HG03135 (cell line): ENCODE data around the gene RAB8B.

ENCODE experiments used
- ATAC-seq: cut with Tn5 transposase; IDR thresholded peaks from one replicate; pipeline ENCODE4 v1.9.1; 2021; ENCODE audit warnings: mild to moderate bottlenecking, moderate library complexity; ENCODE audit not compliant: unreplicated experiment

RAB8B gene

DNA sequence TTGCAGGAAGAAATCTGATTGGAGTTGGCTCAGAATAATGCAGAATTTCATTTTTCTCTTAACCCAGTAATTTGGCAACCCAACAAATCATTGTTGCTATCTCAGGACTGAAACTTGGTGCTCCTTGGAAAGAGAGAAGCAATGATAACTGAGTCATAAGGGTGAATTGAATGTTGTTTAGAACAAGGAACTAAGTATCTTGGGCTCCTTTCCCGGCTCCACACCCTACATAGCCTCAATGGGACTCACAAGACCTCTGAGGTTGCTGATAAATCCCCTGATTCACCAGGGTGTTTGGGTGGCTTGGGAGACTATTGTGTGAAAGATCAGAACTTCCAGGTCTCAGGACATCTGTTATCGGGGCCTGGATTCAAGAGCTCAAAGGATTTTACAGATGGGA, 7.8 kb upstream of the RAB8B start:
- ATAC-seq: no peak

DNA sequence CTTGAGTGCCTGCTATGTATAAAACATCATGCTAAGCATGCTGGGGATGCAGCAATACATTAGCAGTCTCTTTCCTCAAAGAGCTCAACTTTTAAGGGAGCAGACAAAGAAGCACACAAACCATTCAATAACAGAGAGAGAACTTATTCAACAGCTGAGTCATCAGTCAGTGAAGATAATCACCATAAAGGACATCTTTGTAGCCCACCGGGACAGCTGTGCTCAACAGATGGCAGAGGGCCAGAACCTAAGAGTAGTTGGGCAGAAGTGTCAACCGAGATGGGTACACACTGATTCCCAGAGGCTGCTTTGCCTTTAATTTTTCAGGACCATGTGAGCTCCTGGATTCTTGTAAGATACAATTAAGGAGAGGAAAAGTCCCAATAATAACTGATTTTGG, 4.2 kb upstream of the RAB8B start:
- ATAC-seq: no peak

DNA sequence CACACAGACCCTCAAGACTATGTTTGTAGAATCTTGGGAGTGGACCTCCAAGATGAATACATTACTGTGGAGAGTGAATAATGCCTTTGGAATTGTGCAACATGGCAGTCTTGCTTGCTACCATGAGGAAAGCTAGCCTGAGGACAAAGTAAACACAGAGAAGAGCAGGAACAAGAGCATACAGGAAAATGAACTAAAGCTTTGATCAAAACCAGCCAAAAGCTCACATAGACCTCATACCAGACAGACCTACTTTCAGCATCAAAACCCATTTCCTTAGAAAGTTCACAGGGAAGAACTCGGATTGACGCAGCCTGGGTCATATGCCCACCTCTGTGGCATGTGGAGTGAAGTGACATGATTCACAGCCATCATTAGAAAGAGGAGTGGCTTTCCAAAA, 3.3 kb upstream of the RAB8B start:
- ATAC-seq: no peak

DNA sequence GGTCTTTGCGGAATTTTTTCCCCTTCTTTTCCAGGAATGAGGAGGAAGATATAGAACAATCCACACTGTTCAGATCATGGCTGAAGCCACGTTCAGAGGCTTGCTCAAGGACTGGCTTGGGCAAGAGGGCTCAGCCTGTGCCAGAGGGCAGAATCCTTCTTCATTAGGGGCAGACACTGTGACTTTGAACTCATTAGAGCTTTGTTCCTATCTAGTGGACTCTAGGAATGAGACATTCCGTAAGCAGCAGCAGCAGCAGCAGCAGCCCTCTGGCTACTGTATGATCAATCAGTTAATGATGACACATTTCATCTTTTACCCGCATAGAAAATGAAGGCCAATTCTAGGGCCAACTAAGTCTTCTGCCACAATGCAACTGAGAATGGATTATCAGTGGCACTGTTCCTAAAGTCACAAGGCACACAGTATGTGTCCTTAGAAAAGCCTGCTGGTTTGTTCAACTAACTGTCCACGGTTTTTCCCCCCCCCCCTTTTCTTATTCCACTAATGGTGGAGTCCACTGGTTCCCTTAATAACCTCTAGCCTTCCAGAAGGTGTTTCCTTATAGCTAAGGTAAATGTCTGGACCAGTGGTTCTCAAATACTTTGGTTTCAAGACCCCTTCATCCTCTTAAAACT, 1.7 kb upstream of the RAB8B start:
- ATAC-seq: no peak

DNA sequence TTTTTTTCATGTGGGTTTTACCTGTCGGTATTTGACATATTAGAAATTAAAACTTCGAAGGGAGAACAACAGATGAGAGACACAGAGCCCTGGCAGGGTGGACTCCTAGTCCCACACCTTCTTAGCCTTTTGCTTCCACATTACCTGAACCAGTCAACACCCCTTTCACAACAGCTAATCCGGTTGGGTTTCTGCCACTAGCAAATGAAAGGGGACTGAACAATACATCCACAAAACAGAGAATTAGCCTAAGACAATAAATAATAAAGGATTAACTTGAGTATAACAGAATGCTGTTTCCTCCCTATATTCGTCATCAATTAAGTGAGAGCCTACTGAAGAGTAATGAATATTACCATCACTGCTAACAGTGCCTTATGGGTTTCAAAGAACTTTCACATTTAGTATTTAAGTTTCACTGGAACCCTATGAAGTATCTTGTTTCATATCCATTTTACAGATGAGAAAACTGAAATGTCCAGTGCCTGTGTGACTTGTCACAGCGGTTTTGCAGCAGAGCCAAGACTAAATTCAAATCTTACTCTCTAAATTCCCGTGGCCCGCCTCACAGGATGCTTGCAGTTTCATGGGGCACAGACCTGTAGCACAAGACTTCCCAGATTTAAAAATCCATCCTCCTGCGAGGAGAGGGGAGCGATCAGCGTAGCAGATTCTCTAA, 1.0 kb upstream of the RAB8B start:
- ATAC-seq: no peak

DNA sequence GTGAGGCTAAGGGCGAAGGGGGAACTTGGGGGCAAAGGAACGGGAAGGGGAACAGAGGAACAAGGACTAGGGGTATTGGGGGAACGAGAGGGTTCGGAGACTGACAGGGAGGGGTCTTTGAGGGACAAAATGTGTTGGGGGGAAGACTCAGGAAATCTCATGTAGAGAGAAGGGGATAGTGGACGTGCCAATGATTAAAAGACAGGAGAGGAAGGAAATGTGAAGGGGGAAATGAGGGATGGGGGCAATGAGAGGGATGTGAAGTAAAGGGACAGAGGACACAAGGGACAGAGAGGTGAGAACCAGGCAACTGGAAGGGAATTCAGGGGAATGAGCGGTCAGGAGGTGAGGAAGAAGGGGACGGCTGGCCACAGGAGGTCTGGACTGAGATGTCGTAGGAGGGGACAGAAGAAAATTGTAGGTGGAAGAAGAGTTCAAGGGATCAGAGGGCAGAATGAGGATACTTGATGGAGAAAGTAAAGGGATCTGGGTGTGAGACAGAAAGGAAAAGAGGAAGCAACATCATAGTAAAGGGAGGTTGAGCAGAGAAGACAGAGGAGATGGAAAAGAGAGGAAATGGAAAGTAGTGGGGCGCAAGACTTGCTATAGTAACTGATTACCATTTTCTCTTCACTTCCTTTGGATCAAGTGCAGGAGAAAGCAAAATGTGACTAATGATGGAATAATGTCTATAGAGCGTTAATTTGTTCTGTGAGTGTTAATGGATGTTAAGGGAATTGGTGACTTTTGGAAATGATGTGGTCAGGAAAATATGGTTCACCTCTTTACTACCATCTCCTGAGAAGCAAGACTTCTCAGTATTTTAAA, 749 bp downstream of the RAB8B start:
- ATAC-seq: no peak

DNA sequence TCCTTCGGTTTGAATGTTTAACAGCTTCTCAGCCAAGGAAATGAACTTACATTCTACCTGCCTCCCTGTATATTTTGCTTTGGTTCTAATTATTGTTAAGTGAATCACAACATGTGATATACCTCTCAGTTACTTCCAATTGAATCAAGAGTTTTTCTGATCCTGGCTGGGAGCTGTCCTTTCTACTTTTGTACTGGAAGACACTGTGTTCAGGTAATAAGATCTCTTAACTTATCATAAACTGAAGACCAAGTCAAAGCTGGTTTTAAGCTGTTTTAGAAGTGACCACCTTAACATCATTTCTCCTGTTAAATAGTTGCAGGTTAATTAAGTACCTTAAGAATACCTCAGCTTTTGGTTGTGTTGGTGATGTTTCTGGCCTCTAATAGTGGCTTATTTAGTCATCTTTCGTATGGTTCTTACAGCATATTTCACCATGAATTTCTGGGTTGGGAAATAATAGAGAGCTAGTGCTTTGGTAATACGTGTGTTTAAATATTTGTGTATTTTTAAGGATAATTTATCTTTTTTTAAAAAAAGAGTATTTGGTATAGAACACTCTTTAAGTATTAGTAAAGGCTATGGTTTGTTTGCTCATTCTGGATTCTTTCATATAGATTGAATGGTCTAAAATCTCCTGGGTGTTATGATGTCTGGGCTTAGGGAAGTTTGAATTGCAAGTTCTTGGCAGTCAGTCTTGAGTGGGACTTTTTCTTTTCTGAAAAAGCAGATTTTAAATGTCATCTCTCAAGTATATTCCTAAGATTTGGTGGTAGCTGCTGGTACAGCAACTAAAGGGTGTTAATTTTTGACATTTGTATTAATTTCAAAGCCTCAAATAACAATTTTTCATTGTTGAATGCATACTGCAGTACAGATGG, 1.6 kb downstream of the RAB8B start:
- ATAC-seq: no peak

DNA sequence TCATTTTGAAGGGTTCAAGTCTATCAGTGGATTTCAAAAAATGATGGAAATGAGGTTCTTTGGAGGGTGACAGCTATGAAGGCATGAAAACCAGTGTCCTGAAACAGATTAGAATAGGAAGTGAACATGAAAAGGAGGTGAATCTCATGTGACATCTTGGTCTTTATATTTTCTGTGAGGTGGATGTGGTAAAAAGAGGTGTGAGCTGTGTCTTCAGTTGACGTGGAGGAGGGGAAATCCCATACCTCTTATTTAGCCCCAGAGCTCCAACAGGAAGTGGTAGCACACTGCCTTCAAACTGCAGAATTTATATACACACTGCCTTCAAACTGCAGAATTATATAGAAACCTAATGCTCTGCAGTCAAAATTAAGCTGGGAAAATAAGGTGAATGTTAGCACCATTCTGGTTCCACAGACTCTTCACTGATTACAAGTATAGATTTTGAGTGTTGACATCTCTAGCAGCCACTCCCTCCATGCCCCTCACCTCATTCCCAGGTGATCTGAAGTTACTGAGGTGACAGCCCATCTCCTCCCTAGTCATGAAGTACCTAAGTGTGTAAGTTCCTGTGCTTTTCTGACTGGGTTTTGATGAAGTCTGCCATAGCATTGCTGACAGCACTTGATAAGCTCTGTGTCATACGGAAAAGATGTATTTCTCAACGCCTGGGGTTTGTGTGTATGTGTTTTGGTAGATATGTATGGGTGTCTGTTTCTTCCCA, 2.7 kb downstream of the RAB8B start:
- ATAC-seq: peak; percentile 37

DNA sequence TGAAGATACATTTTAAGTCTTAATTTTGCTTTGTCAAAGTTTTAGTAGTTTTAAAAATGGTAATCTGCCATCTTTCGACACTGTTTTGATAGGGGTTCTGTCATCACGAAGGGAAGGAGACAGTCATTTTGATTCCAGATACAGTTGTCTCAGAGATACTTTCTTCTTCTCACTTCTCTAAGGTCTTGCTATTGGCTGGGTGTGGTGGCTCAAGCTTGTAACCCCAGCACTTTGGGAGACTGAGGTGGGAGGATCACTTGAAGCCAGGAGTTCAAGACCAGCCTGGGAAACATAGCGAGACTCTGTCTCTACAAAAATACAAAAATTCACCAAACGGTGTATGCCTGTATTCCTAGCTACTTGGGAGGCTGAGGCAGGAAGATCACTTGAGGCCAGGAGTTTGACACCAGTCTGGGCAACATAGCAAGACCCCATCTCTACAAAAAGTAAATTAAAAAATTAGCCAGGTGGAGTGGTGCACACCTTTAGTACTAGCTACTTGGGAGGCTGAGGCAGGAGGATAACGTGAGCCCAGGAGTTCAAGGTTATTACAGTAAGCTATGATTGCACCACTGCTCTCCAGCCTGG, 3.3 kb downstream of the RAB8B start:
- ATAC-seq: no peak

DNA sequence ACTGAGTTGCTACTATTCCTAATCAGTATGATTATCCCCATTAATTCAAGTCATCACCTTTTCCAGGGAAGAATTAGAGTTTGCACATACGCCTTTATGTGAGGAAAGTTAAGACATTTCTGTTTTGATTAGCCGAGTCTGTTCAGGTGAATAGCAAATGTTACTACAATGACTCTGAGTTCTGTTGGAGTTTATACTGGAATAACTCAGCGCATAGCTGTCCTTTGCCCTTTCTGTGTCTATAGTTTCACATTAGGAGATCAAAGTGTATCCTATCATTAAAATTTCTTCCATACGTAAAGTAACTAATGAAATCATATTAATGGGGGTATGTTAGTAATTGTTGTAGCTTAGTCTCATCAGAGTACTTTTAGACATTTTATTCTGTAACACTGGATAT, 4.9 kb downstream of the RAB8B start:
- no peak for ATAC-seq

DNA sequence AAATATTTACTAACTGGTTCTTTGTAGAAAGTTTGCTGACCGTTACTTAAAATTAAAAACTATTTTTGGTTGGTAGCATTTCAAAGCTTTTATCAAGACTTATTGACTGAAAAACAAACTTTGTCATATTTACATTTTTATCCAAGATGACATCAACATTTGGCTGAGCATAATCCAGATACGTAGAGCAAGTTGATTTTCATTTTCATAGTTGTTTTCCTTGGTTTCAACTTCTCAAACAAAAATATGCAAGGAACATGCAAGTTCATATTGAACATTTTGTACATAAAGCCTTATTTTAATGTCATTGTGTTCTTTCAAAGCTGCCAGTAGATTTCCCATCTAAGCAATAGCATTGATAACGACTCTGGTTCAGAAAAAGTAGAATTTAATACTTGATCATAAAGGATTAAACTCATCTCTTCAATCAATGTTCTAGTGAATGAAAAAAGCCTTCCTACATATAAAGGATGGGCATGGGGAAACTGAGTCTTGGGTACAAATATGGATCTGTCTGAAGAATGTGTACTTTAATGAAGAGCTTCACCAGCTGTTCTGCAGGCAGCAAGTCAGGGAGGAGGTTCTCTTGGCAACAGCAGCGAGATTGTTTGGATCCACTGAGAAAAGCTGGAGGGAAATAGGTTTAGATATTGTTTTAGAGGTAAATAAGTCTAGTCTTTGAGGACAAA, 5.6 kb downstream of the RAB8B start:
- no peak for ATAC-seq

DNA sequence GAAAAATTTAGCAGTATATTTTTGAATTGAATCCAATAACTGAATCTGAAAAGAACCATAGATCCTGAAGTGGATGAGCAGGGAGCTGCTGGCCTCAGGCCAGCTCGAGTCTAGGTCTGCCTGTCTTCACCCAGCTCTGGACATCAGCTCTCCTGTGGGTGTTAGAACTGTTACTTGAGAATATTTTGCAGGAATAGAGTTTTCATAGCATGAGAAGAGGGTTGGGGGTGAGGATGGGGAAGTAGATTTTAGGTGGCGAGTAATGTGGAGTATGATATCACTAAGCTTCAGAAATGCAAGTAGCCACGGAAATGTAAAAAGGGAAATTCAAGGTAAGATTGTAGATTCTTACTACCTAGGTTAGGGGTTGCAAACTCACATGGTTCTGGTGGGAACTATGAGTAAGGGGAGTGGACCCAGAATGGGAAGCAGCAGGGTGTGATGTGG, 6.2 kb downstream of the RAB8B start:
- no peak for ATAC-seq

DNA sequence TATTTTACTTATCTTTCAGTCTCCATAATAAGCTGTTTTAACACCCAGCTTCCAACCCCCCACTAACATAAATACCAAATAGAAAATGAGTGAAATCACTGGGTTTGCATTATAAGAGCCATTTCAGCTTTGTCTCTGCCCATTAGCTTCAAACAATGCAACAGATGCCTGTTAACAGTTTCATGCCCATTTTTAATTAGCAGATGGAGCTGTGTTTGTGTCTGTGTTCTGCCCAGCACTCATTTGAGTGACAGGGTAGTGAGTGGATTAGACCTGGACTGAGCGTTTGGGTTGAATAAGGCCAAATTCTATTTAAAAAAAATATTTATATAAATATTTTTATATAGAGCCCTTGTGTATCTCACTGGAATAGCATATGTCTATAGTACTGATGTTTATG, 7.4 kb downstream of the RAB8B start:
- ATAC-seq: no peak

DNA sequence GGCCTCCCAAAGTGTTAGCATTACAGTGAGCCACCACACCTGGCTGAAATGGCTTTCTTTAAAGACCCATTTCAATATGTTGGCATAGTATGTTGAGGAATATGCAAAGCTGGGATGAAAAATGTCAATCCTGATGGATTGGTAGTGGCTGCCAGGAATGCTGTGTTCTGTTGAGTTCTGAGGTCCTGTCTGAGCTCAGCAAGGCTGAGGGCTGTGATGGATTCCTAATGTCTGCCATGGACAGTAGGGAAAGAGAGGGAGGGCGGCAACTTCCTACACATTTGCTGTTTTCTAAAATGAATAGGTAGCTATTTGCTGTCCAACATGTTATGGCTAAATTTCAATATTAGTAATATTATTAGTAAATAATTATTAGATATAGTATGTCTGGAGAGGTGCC, 8.2 kb downstream of the RAB8B start:
- ATAC-seq: no peak

DNA sequence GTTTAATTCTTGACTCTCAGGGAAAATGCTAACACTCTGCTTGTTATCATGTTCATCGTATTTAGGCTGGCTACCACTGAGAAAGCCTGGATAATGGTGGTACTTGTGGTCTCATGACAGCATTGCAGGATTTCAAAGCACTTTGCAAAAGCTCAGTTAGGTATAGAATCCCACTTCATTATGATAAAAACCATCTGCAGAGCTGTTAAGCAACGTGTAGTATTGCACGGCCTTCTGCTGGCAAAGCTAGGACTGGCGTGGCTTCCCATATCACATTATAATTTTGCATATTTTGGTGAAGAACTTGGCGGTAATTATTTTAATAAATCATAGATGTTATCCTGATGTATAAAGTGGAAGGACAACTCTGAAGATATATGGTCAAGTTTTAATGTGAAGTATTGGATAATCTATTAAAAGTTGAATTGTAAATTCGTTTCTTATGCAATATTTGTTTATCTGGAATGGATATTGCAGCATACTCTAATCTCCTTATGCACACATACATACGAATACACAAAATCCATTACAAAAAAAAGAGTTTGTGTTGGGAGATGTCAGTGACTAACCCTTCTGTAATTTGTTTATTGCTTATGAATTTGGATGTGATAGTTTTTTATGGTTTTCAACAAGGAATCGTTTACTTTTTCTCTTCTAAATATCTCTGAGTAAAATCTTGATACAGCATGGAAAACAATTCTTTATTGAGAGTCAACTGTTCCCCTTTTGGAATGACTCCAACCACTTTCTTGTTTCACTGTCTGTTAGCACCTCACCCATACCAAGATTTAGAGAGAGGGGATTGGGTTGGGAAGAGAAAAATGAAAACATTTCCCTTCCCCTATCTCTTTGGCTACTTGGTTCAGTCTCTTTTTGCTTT, 9.2 kb downstream of the RAB8B start:
- ATAC-seq: no peak

DNA sequence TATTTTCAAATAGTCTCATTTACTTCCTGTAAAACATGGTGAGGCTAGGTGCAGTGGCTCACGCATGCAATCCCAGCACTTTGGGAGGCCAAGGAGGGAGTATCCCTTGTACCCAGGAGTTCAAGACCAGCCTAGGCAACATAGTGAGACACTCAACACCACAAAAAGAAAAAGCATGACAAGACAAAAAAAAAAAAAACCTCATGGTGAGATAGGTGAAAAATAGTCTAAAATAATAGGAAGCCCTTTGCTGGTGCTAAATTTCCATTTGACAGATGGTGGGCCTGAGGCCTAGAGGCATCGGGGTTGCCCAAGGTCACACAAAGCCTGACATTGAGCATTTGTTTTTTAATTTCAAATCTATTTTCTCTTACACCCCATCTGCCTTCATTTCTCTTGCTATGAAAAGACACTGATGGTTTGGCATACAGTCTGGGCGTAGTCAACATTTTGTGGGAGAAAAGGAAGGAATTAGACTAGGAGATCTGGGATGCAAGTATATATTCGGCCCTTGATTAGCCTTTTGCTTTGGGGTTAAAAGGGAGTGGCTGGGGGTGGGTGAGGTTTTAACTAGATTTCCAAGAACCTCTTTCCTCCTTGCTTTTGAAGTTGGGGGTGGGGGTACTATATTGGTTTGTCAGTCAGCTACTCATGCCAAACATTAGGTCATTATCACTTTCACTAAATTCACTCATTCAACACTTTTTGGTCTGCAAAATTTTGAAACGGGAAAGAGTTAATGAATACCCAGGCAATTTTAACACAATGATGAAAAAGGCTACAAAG, 11.3 kb downstream of the RAB8B start:
- ATAC-seq: no peak

DNA sequence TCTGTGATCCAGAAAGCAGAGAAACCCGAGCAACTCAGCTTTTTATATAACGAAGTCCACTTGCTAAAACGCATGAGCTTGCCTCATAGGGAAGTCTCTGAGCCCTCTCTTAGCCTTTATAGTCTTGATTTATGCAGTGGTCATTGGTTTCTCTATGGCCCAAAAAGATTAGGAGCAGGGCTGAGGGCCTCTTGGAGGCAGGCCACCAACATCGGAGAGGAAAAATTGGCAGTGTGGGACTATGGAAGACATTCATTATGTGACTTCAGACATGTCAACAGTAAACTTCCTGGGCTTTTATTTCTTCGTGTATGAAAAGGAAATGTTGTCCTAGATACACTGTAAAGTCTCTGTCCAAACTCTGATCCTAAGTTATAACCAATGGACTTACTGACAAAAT, 13.5 kb downstream of the RAB8B start:
- ATAC-seq: no peak
